B cell (primary cell): ENCODE data around the gene KTN1. TPM values are rescaled to one million over a fixed set of nuclear protein-coding genes. Genes with fewer than 3 reads are reported as not detected.

Experiments used
- ATAC-seq: fragments of 200-7000 bp; cut with Tn5 transposase; one replicate; pipeline ENCODE4 v1.10.0; 2021; ENCODE audit warnings: low read depth, mild to moderate bottlenecking, moderate number of reproducible peaks, moderate library complexity
- CTCF ChIA-PET: fragments of 350-600 bp; sonication (Branson Sonifier 250); formaldehyde crosslinking; loops from one replicate; lab custom pipeline; 2021; ENCODE audit warnings: antibody characterized with exemption, inconsistent platforms; lab: Charles Lee
- POLR2A ChIA-PET: fragments of 350-600 bp; sonication (Branson Sonifier 250); formaldehyde crosslinking; loops from one replicate; lab custom pipeline; 2021; ENCODE audit warnings: antibody characterized with exemption; lab: Charles Lee
- DNase-seq: peaks from one replicate; pipeline ENCODE4 v3.0.0; 2013
- H2AFZ ChIP-seq: 2 replicates; pipeline ENCODE4 v1.6.1; 2012; ENCODE audit warnings: mild to moderate bottlenecking, low read depth, low read length; ENCODE audit not compliant: insufficient read depth, poor library complexity, severe bottlenecking
- H3K27ac ChIP-seq, 2 donors: 1 replicate in 1 of 2; 2 replicates in 1 of 2; pipeline ENCODE4 v1.5.1; 2012 to 2013; ENCODE audit warnings: low read length in 2 of 2, mild to moderate bottlenecking in 2 of 2, moderate library complexity in 1 of 2
- H3K27me3 ChIP-seq, 4 experiments: fragments of 200-600 bp in 1 of 4; sonication (generic) in 1 of 4; replicated peaks in 1 of 4; 1 replicate in 2 of 4; 2 replicates in 2 of 4; pipeline versions ENCODE4 v1.6.1 to v1.7.0; 2013 to 2016; ENCODE audit warnings: low read length in 3 of 4, mild to moderate bottlenecking in 2 of 4, mixed read lengths in 1 of 4, moderate library complexity in 1 of 4; ENCODE audit not compliant: insufficient read depth in 4 of 4, control insufficient read depth in 3 of 4; ENCODE audit errors: control extremely low read depth in 1 of 4
- H3K36me3 ChIP-seq, 2 experiments: replicated peaks in 1 of 2; 1 replicate in 1 of 2; 2 replicates in 1 of 2; pipeline versions ENCODE4 v1.6.1 to v1.7.1; 2013; ENCODE audit warnings: low read length in 1 of 2; ENCODE audit not compliant: insufficient read depth in 2 of 2, control insufficient read depth in 1 of 2; ENCODE audit errors: control extremely low read depth in 1 of 2, extremely low read depth in 1 of 2
- H3K4me1 ChIP-seq, 2 donors: fragments of 200-600 bp in 1 of 2; sonication (generic) in 1 of 2; 1 replicate in 1 of 2; 2 replicates in 1 of 2; pipeline versions ENCODE4 v1.5.1 to v1.6.1; 2013 to 2017; ENCODE audit warnings: low read length in 2 of 2; ENCODE audit not compliant: control insufficient read depth in 2 of 2, insufficient read depth in 2 of 2
- H3K4me2 ChIP-seq: replicated peaks from 2 replicates; pipeline ENCODE3; 2012; ENCODE audit warnings: mild to moderate bottlenecking, low read depth, low read length; ENCODE audit not compliant: poor library complexity, severe bottlenecking
- H3K4me3 ChIP-seq, 5 experiments: fragments of 200-600 bp in 1 of 5; sonication (generic) in 1 of 5; 1 replicate in 3 of 5; 2 replicates in 2 of 5; pipeline versions ENCODE4 v1.5.1 to v1.7.0; 2011 to 2016; ENCODE audit warnings: low read length in 4 of 5, mild to moderate bottlenecking in 4 of 5, low read depth in 2 of 5, control low read depth in 1 of 5, moderate library complexity in 1 of 5; ENCODE audit not compliant: insufficient read depth in 1 of 5; ENCODE audit errors: control extremely low read depth in 1 of 5, extremely low read depth in 1 of 5
- H3K79me2 ChIP-seq: fragments of 200-600 bp; sonication (generic); one replicate; pipeline ENCODE4 v1.6.0; 2016; ENCODE audit warnings: low read length; ENCODE audit not compliant: control insufficient read depth, insufficient read depth
- H3K9ac ChIP-seq: fragments of 200-600 bp; sonication (generic); 2 replicates; pipeline ENCODE4 v1.6.1; 2017; ENCODE audit warnings: mild to moderate bottlenecking, low read length, moderate library complexity
- H3K9me3 ChIP-seq, 3 donors: one replicate each; pipeline versions ENCODE4 v1.6.1 to v1.7.1; 2013; ENCODE audit warnings: low read length in 2 of 3; ENCODE audit not compliant: control insufficient read depth in 2 of 3, insufficient read depth in 1 of 3; ENCODE audit errors: control extremely low read depth in 1 of 3
- H4K20me1 ChIP-seq: 2 replicates; pipeline ENCODE4 v1.6.0; 2012; ENCODE audit warnings: mild to moderate bottlenecking, low read length; ENCODE audit not compliant: insufficient read depth, control insufficient read depth, poor library complexity, severe bottlenecking
- H3K27ac Mint-ChIP-seq: one replicate; pipeline ENCODE4 v1.8.0; 2021; ENCODE audit warnings: mixed read lengths
- H3K27me3 Mint-ChIP-seq: one replicate; pipeline ENCODE4 v1.8.0; 2021; ENCODE audit warnings: mixed read lengths
- H3K4me1 Mint-ChIP-seq: one replicate; pipeline ENCODE4 v1.8.0; 2021; ENCODE audit warnings: mixed read lengths
- H3K4me3 Mint-ChIP-seq: one replicate; pipeline ENCODE4 v1.8.0; 2021; ENCODE audit warnings: mixed read lengths
- H3K9me3 Mint-ChIP-seq: one replicate; pipeline ENCODE4 v1.8.0; 2022; ENCODE audit warnings: mixed read lengths; ENCODE audit not compliant: insufficient read depth
- EZH2 ChIP-seq: IDR thresholded peaks from 2 replicates; pipeline ENCODE4 v1.6.1; 2012; ENCODE audit warnings: borderline replicate concordance, low read depth, mild to moderate bottlenecking, moderate library complexity, low read length; ENCODE audit not compliant: insufficient read depth, poor library complexity, severe bottlenecking
- WGBS: methylation state at CpG from one replicate; pipeline ENCODE4 v1.1.5; 2013; ENCODE audit warnings: missing lambda C conversion rate; ENCODE audit not compliant: insufficient coverage; 5-methylcytosine and 5-hydroxymethylcytosine counted together
- intact Hi-C: fragments of 100-400 bp; cut with micrococcal nuclease; formaldehyde crosslinking; loops from one replicate; pipeline ENCODE4 v1.10.0; 2022
- polyA plus RNA-seq: library from polyadenylated mRNA; depleted of rRNA; stranded (reverse); fragments of >200 nt; gene quantifications from 2 replicates; pipeline ENCODE4 v1.2.3, GENCODE V29; 2012
- total RNA-seq, 2 donors: library from RNA; stranded (reverse); fragments of 120-200 nt in 1 of 2; gene quantifications; 1 replicate in 1 of 2; 2 replicates in 1 of 2; pipeline versions ENCODE4 v1.2.3 to v1.2.4, GENCODE V29; 2013 to 2022
- TF ChIP-seq, protein P1 (sequence below): fragments of 200-600 bp; IDR thresholded peaks from one replicate; pipeline ENCODE4 v1.8.0; 2022; ENCODE audit warnings: antibody characterized with exemption, mild to moderate bottlenecking

The KTN1 gene
- total and polyA plus RNA-seq, 2 donors (not counting 1 experiment from before 2014, with no cell fraction given), result 25.8 to 123 TPM

DNA sequence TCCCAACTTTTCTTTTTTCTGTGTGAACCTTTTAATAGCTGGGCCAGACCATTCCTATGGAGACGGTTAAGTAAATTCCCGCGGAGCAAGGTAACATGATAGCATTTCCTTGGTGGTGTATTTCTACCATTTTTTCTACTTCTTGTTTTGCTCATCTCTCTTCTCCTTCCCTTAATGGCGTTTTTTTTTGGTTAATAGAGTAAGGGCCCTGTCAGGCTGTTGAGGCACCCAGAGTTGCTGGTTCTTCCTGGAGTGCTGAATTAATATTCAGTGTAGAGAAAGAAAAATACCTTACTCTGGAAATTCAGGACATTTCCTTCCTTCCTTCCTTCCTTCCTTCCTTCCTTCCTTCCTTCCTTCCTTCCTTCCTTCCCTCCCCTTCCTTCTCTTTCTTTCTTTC is 137.6 kb downstream of the KTN1 start:
- H3K27me3 Mint-ChIP-seq, result no peaks in the 10 kb centered on the region
- no peak for TF ChIP-seq EZH2
- TF ChIP-seq, protein P1, sequence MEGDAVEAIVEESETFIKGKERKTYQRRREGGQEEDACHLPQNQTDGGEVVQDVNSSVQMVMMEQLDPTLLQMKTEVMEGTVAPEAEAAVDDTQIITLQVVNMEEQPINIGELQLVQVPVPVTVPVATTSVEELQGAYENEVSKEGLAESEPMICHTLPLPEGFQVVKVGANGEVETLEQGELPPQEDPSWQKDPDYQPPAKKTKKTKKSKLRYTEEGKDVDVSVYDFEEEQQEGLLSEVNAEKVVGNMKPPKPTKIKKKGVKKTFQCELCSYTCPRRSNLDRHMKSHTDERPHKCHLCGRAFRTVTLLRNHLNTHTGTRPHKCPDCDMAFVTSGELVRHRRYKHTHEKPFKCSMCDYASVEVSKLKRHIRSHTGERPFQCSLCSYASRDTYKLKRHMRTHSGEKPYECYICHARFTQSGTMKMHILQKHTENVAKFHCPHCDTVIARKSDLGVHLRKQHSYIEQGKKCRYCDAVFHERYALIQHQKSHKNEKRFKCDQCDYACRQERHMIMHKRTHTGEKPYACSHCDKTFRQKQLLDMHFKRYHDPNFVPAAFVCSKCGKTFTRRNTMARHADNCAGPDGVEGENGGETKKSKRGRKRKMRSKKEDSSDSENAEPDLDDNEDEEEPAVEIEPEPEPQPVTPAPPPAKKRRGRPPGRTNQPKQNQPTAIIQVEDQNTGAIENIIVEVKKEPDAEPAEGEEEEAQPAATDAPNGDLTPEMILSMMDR, result no peak
- H3K27ac ChIP-seq, result no peak overlapping the region
- no peak for ATAC-seq
- H4K20me1 ChIP-seq, result no peaks in the 10 kb centered on the region
- H3K9me3 Mint-ChIP-seq, result no peaks in the 10 kb centered on the region
- no peak overlapping the region for H3K4me3 Mint-ChIP-seq
- DNase-seq, result no peak
- no peak overlapping the region for H3K27ac Mint-ChIP-seq
- no peak overlapping the region for H3K4me2 ChIP-seq
- H3K9me3 ChIP-seq, result peaks cover 0 to 3% (median 0%) of the 10 kb centered on the region in 3 donors
- no peak overlapping the region for H3K4me3 ChIP-seq
- H3K9ac ChIP-seq, result no peak overlapping the region
- POLR2A ChIA-PET, result no interaction called here
- CTCF ChIA-PET, result no interaction called here
- H3K4me1 ChIP-seq, result no peaks in the 10 kb centered on the region
- intact Hi-C loops, result no loop called here
- no CpG with 5 or more reads among the region's 4 CpGs for WGBS
- H3K36me3 ChIP-seq, result no peaks in the 10 kb centered on the region
- H3K79me2 ChIP-seq, result no peaks in the 10 kb centered on the region
- no peak overlapping the region for H2AFZ ChIP-seq
- no peaks in the 10 kb centered on the region for H3K27me3 ChIP-seq
- no peaks in the 10 kb centered on the region for H3K4me1 Mint-ChIP-seq

DNA sequence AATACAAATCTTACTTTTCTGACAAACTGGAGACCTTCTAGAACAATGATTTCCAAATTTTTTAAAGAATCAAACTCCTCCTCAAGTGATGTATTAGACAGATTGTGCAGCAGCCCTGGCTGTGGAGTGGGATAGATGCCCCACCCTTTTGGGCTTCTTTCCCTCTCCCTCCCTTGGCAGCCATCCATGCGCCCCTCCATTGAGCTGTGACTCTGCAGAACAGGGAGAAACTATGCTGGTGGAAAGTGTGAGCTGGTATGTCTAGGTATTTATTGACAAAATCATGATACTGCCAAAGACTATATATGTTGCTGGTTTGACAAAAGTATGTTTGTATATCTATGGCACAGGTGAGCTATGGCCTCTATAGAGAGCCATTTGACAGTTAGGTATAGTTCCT is 138.5 kb downstream of the KTN1 start:
- H3K4me2 ChIP-seq, result no peak overlapping the region
- WGBS, result no CpG with 5 or more reads among the region's 1 CpG
- DNase-seq (no peak), ATAC-seq (no peak)
- no peak overlapping the region for H3K27ac Mint-ChIP-seq
- no peaks in the 10 kb centered on the region for H3K4me1 Mint-ChIP-seq
- H3K27me3 Mint-ChIP-seq, result no peaks in the 10 kb centered on the region
- H4K20me1 ChIP-seq, result no peaks in the 10 kb centered on the region
- no peak overlapping the region for H3K4me3 ChIP-seq
- no peaks in the 10 kb centered on the region for H3K9me3 Mint-ChIP-seq
- CTCF ChIA-PET, result interaction anchor here (2.0 kb wide), 1 partner anchor 14 kb away, joined by 9 read pairs; no protein-coding TSS in a partner anchor
- peaks cover 0 to 3% (median 0%) of the 10 kb centered on the region in 3 donors for H3K9me3 ChIP-seq
- H3K9ac ChIP-seq, result no peak overlapping the region
- no peak overlapping the region for H2AFZ ChIP-seq
- H3K79me2 ChIP-seq, result no peaks in the 10 kb centered on the region
- H3K4me1 ChIP-seq, result no peaks in the 10 kb centered on the region
- intact Hi-C loops, result no loop called here
- H3K36me3 ChIP-seq, result no peaks in the 10 kb centered on the region
- no peaks in the 10 kb centered on the region for H3K27me3 ChIP-seq
- no peak overlapping the region for H3K4me3 Mint-ChIP-seq
- TF ChIP-seq, protein P1, result no peak
- no peak overlapping the region for H3K27ac ChIP-seq
- POLR2A ChIA-PET, result no interaction called here
